HG02763 (cell line): ENCODE data around the gene ZNF48.

Experiments
- ATAC-seq: cut with Tn5 transposase; IDR thresholded peaks from one replicate; pipeline ENCODE4 v1.9.1; 2021; ENCODE audit warnings: mild to moderate bottlenecking, moderate library complexity; ENCODE audit not compliant: unreplicated experiment

The ZNF48 gene

GRCh38 chr16:30434852-30435251 is 39.6 kb downstream of the ZNF48 start:
- no peak for ATAC-seq

- ATAC-seq = no peak
Observed at GRCh38 chr16:30437511-30438046, 42.4 kb downstream of the ZNF48 start.

DNA sequence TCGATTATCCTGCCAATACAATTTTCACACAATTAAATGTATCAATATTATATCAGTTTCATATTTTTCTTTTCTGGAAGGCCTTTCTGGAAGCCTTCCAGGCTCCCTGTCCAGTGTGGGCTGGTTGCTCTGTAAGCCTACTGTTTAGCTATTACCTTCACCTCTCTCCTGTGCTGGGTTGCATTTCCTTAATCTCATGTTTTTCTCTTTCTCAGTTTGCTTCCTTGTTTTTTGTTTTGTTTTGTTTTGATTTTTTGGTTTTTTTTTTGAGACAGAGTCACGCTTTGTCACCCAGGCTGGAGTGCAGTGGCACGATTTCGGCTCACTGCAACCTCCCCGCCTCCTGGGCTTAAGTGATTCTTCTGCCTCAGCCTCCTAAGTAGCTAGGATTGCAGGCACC is 43.6 kb downstream of the ZNF48 start:
- no peak for ATAC-seq

DNA sequence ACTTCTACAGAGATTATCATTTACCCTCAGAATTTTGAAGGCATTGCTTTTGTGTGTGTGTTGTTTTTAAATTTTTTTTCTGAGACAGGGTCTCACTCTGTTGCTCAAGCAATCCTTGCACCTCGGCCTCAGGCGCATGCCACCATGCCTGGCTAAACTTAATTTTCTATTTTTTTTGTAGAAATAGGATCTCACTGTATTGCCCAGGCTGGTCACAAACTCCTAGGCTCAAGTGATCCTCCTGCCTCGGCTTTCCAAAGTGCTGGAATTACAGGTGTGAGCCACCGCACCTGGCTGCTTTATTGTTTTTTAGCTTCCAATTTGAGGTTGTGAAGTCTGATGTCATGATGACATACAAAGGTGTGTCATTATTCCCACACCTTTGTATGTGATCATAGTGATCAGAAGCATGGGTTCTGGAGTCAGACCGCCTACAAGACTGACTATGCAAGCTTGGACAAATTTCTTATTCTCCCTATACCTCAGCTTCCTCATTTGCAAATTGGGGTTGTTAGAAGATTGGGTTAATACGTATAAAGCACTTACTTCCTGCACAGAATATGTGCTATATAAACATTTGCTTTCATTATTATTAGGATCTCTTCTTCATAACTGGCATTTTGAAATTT is 44.6 kb downstream of the ZNF48 start:
- no peak for ATAC-seq

GRCh38 chr16:30443631-30444030 is 48.4 kb downstream of the ZNF48 start:
- ATAC-seq = no peak

GRCh38 chr16:30444231-30445148 is 49.3 kb downstream of the ZNF48 start:
- no peak for ATAC-seq

- peak; percentile 8 for ATAC-seq
Observed at GRCh38 chr16:30445149-30445407, 49.9 kb downstream of the ZNF48 start.

DNA sequence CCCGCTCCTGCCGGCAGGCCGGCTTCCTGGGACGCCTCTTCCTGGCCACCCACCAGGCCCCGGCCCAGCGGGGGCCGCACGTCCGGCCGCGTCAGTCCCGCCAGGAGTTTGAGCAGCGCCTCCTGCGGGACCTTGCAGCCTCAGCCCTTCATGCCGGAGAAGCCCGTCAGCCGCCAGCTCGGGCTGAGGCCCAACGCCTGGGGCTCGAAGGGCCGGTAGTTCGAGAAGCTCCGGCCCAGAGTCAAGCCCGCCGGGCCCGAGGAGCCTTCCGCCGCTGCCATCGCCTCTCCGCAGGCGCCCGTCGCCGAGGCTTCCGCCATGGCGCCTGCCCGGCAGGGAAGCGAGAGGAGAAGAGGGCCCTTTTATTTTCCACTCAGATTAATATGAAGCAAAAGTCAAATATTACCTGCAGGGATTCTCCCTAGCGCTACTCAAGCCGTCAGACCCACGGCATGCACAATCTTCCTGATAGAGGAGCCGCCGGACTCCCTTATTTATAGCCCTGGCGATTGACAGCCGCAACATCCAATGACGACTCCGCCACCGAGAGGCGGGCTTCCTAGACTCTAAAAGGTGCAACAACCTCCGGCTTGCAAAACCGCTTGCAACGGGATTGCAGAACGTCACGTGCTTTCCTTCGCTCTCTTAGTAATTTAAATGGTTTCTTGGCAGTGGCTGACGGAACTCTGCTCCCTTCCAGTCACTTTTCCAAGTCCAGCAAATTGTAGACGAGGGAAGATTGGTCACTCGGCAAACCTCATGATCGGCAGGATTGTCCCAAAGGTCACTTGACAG is 50.4 kb downstream of the ZNF48 start, which contains the start of gene SEPHS2:
TSS of gene SEPHS2 (minus strand) at position 467 of the 795 bp plus-strand sequence. CDS start at position 320, 147 bp downstream.
- peak; percentile 88 for ATAC-seq

DNA sequence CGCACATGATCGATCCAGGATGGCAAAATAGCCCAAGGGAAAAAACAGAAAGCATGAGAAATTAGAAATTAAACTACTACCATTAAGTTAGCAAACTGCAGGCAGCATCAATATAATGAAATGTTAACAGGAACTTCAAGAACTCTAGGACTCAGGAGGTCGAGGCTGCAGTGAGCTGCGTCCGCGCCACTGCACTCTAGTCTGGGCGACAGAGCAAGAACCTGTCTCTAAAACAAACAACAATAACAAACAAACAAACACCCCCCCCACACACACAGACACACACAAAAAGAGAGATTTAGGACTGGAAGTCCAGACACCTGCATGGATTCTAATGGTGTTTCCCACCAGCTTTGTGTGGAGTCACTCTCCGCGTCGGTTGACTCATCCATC is 51.0 kb downstream of the ZNF48 start:
- ATAC-seq = no peak

DNA sequence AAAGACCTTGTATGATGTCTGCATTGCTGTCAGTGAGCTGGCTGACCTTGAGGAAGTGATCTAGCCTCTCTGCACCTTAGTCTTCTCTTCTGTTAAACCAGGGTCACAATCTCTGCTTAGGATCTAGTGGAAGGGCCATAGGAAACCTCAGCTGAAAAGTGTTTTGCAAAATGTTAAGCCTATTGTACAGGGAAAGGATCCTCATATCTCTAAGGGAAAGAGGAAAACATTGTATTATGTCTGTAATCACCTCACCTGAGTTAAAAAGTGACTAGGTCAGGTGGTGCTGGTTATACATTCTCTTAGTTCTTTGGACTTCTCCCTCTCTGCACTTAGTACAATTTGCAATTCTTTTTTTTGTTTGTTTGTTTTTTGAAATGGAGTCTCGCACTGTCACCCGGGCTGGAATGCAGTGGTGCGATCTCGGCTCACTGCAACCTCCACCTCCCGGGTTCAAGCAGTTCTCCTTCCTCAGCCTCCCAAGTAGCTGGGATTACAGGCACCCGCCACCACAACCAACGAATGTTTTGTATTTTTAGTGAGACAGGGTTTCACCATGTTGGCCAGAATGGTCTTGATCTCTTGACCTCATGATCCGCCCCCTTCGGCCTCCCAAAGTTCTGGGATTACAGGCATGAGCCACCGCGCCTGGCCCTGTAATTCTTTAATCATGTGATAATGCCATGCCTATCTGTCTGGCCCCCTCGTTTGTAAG is 52.4 kb downstream of the ZNF48 start:
- no peak for ATAC-seq

DNA sequence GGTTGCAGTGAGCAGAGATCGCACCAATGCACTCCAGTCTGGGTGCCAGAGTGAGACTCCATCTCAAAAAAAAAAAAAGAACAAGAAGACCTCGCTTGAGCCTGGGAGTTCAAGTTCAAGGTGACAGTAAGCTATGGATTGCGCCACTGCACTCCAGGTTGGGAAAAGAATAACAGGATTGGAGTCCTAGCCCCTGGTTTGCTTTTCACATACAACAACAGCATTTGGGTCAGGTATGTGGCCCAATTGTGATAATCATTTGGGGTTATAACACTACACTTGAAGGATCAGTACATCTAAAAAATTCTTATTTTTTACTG is 53.9 kb downstream of the ZNF48 start:
- ATAC-seq = no peak
